GM18526 (cell line): ENCODE results near the gene CREG2.

Experiments
- POLR2A ChIP-seq: IDR thresholded peaks from 3 replicates; pipeline ENCODE4 v1.6.1; 2011; ENCODE audit not compliant: insufficient read length; ENCODE audit errors: extremely low read depth

The CREG2 gene

DNA sequence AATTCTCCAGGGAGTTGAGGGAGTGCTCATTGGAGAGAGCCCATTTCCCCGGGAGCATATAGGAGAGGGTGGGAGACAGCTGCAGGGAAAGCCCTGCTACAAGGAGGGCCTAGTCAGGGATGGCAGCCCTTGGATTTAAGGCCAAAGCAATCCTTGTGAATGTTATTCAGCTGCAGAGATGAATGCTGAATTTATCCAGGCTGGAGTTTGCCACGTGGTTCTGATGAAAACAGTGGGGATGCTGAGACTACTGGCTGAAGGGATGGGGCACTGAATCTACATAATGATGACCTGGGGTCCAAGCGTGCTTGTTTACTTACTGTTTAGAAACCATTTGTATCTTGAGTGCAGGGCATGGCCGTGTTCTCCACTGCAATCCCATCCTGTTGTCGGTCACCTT is 43.2 kb downstream of the CREG2 start:
- no peak for TF ChIP-seq POLR2A

DNA sequence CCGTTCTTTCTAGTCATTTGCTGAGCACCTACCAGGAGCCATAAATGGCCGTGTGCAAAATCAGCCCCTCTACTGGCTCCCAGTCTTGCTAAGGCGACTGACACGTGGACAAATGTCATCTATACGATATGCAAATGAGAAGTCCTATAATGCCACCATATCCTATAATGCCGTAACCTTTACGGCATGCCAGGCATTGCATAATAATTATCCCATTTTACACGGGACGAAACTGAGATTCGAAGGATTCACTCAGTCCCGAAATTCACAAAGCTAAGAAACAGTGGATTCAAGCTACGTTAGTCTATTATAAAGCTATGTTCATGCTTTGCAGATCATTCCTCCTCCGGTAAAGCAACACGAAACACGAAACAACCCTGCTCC is 44.7 kb downstream of the CREG2 start:
- TF ChIP-seq POLR2A = no peak

DNA sequence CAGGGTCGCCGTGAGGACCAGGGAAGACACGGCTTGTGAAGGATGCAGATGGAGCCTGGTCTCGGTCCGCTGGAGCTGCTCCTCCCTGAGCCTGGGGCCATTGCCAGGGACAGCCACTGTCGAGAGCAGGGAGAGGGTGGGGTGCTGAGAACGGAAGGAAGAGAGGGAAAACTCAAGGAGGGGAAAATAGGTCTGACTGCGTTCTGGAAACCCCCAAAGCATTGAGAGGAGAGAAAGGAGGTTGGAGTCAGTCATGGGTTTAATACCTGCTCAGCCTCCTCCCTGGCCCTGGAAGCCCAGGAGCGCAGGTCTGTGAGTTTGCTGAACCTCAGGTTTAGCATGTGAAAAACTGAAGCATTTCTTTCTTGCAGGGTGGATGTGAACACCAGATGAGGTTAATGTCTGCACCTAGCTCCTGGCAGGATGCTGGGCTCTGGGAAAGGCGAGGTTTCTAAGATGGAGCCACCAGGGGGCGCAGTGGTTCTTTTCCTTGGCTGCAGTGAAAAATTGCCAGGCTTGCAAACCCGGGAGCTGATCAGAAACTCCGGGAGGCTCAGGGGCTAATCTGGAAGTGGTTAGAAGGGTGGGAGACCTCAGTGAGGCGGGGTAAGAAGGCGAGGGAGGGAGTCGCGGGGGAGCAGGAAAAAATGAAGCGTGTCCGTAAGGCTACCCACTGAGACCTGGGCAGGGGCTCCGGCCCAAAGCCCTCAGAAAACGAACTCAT is 45.2 kb downstream of the CREG2 start:
- no peak for TF ChIP-seq POLR2A

DNA sequence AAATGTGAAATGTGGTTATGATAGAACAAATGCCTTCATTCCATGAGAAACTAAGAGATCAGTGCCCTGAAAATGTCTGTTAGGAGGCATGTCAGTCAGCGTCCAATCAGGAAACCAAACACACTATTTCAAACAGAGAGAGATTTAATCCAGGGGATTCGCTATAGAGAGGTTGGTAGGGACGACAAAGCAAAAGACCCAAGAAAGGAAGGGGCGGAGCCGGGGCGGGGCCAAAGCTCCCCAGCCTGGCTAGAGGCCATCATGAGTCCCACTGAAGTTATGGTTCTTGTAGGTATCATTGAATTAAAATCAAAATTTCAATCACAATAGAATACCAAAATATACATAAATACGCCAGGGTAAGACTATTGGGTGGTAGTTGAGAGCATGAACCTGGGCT is 45.9 kb downstream of the CREG2 start:
- TF ChIP-seq POLR2A = no peak

DNA sequence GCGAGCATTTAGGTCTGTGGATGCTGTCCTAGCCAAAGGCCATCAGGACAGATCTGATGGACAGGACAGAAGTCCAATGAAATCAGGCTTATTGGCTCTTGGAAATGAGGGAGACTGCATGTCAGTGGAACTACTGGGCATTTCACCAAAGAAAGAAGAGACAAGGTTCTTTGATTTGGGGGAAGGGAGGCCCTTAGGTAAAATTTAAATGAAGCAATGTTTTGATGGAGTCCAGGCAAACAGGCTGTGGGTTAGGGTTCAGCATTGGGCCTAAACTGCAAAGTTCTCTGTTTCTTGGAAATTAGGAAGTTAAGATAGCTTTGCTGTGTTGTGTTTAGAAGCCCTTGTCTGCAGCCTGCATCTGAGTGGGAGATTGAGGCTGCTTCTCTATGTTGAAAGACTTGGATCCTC is 47.2 kb downstream of the CREG2 start:
- TF ChIP-seq POLR2A = no peak

DNA sequence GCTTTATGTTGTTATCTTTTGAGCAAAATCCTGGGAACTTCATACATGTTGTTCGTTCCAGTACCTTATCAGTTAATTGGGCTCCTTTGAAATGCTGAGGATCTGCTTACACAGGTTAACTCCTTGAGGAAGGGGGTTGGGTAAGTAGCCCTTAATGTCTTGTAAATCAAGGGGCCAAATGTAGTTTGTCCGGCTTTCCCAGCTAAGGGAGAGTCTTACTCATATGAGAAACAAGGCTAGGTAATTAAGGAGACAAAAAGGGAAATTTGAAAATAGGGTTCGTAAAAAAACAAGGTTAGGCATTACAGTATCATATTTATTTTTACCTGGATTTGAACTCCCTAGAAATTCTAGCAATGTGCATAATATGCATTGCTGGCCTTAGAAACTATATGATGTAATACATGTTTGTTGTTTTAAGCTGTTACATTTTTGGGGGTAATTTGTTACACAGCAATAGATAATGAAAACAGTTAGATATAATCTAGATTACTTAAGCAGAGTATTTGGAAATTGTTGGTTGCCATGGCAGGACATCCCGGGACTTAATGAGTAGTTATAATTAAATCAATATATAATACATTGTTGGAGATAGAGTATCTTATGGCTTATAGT is 47.9 kb downstream of the CREG2 start:
- no peak for TF ChIP-seq POLR2A

DNA sequence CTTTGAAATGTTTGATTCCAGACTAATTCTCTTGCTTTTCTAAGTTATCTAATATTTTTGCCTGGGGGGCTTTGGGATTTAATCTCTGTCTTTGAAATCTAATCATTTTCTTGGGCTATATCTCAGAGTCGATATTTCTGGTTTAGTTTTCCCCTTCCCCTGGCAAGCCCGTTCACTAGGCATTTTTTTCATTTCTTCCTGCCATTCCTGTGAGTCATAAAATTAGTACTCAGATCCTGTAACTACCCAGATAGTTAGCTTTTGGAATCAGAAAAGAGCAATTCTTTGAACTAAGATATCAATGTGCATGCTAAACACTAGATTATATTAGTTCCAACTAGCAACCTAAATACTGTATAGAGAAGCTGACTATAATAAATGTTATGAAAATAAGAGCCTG is 49.4 kb downstream of the CREG2 start:
- TF ChIP-seq POLR2A = no peak

DNA sequence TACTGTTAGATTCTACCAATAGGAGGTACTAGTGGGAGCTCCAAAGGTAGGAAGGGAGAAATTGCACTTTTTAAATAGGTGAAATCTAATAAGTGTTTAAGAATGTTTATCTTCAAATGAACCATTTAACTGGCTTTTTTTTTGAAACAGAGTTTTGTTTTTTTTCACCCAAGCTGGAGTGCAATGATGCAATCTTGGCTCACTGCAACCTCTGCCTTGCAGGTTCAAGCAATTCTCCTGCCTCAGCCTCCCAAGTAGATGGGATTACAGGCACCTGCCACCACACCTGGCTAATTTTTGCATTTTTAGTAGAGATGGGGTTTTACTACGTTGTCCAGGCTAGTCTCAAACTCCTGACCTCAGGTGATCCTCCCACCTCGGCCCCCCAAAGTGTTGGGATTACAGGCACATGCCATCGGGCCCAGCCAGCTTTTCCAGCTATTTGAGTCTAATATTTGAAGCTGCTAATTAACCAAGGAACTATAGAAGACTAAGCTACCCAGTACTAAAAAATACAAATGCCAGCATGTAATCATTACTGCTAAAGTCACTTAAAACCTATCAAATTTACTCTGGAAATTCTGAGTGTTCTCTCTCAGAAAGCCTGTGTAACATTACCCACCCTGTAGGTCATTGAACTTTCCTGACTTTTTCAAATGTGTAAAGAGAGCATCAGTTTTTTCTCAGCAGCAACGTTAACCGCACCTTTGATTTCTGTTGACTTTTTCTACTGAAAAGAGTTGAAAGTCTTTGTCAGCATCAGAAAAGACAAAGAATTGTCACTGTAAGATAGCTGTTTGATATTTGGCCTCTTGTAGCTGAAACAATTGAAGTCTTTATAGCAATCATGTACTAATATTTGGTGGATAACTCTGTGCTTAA is 54.2 kb downstream of the CREG2 start:
- no peak for TF ChIP-seq POLR2A

DNA sequence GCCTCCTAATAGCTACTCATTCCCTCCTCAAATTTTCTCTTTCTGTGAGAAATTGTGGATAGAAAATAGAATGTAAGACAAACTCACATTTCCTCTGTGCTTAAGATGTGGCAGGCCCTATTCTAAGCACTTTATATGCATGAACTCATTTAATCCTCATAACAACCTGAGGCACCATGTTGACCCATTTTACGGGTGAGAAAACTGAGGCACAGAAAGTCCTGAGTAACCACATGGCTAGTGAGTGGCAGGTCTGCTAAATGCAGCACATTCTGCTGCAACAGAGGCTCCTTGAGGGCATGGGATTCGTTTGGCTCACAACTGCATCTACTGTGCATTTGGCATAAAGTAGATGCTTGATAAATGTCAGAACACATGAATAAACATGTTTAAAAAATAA is 56.1 kb downstream of the CREG2 start:
- TF ChIP-seq POLR2A = no peak

DNA sequence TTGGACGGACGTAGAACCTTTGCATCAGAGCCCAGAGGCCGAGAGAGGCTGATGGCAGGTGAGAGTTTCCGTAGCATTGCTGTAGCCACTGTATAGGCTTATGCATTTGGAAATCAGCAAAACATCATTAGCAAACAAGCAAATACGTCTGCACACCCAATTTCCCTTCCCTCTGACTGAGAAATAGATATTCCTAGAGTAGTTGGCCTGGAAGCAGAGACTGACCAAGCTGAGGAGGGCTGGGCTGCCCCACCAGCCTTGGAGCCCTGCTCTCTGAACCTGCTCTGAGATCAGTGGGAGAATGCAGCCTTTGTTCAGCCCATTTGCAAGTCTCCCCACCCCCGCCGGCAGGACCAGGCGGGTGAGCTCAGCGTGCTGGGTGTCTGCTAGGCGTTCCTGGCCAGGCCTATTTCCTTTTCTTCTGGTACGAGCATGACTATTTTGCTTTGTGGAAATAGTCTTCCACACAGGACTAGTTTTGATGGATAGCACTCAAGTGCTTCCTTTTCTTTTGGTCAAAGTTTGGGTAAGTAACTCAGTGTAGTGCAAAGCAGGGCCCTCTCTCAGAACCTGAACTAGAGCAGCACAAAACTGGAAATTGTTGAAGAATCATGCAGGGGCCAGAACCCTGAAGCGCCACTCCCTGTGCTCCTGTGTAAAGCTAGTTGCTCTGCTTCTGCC is 56.9 kb downstream of the CREG2 start:
- TF ChIP-seq POLR2A = no peak

DNA sequence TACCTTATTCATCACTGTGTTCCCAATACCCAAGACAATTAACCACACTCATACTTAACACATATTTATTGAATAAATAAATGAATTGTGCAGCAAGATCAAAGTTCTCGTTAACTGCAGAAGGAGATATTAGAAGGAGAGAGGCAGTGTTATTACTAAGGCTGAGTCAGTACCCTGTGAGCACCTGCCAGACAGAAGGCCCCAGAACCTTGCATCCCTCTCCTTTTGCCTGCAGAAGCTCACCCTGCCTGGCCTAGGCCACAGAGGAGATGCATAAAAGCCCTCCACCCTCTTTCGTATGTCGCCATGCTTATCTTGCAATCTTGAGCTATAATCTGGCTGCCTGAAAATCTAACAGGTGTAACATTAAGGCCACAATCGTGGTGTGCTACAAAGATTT is 58.3 kb downstream of the CREG2 start:
- TF ChIP-seq POLR2A = no peak

DNA sequence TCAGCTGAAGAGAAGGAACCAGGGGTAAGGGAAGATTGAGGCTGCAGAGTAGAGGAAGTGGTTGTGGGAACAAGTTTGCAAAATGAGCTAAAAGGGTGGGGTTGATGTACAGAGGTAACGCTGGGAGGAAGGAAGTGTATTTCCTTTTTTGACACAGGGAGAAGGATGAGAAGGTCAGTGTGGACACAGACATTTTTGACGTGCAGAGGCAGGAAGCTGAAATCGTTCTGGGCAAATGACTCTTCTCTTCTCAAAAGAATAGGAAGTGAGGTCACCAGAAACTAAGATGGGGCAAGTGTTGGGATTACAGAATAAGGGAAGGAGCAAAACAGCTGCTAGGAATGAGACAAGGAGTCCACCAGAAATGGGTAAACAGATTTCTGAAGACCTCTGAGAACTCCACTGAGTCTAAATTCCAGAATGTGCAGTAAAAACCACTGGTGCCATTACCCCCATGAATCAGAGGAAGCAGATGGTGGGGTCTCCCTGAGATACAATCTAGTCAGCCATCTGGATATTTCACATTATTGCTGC is 58.8 kb downstream of the CREG2 start:
- TF ChIP-seq POLR2A = no peak

DNA sequence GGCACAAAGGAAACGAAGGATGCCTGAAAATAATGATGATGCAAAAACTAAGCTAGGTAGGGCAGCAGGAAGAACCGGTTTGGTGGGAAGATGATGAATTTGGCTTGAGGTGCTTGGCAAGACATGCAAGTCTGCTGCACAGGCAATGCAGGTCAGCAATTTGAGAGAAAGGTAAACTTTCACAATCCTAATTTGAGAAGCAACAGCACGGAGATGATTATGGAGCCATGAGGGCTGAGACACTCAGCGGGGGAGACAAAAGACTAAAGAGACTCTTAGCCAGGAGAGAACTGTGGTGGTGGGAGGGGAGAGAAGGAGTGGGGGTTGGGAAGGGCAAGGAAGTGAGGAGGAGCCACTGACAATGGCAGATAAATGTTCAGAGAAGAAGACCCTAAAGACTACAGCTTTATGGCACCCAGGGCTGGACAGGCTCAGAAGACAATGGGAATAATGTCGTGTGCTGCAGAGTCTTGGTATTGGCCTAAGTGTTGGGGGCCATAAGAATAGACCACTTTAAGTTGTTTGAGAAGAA is 59.4 kb downstream of the CREG2 start:
- no peak for TF ChIP-seq POLR2A

DNA sequence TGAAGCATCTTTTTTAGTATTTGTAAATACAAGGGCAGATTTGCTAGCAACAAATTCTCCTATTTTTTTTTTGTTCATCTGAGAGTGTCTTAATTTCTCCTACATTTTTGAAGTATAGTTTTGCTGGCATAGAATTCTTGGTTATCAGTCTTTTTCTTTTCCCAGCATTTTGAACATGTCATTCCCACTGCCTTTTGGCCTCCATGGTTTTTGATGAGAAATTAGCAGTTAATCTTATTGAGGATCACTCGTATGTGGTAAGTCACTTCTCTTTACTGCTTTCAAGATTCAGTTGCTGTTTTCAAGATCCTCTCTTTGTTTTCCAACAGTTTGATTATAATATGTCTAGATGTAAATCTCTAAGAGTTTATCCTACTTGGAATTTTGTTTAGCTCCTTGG is 61.9 kb downstream of the CREG2 start:
- TF ChIP-seq POLR2A = no peak

DNA sequence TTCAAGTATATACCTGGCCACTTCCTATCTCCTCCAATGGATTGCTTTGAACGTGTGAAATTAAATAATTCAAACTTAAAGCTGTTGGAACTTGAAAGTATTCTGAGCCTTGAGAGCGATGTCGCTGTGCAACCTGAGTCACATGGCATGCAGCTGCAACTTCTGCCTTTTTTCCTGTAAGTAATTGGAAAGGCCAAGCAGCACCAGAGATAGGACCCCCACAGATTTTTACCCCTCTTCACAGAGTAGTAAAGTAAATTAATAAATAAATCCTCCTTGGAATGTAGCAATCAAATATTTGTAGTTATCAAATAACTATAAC is 75.6 kb downstream of the CREG2 start:
- TF ChIP-seq POLR2A = no peak
